Central memory CD4-positive, alpha-beta T cell (primary cell): Measurements from ENCODE around the gene ASCL2.

Source experiments
- DNase-seq: peaks from one replicate; pipeline ENCODE4 v3.0.0; 2022
- total RNA-seq, 3 experiments: gene quantifications; one replicate each; lab custom pipeline; 2026; lab: John Stamatoyannopoulos, UW

Gene ASCL2, protein sequence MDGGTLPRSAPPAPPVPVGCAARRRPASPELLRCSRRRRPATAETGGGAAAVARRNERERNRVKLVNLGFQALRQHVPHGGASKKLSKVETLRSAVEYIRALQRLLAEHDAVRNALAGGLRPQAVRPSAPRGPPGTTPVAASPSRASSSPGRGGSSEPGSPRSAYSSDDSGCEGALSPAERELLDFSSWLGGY
- 0 to 2.4 (median 0) reads per million in 3 experiments for total RNA-seq

DNA sequence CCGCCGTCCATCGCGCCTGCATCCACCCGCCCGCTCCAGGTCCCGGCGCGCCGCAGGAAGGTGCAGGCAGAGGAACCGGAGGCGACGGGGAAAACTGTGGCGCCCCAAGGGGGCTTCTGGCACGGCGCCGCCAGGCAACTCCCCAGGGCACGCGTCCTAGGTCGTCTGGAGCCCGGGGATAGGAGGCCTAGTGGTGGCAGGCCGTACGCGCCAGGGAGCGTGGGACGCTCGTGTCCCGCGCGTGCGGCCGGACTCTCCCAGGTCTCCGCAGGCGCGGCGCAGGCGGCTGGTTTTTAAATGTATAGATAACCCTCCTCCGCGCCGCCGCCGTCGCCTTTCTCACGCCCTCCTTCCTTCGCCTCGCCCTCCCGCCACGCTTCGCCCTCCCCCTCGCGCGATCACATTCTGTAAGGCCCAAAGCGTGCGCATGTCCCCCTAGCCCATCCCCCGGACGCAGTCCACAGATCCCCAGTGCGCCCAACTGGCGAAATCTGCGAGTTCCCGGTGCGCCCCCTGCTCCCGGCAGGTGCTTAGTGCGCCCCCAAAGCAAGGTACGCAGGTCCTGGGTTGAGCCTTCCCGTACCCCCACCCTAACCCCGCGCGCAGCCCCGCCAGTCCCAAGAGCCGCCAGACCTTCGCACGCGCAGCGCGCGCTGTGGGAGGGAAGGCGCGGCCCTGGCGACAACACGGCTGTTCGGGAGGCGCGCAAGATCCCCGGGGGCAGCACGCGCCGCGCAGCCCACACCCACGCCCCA is at the start of gene ASCL2:
Gene ASCL2 (minus strand): TSS at position 267 of the 755 bp plus-strand sequence. CDS start 256 bp downstream, at position 11.
- no peak for DNase-seq

DNA sequence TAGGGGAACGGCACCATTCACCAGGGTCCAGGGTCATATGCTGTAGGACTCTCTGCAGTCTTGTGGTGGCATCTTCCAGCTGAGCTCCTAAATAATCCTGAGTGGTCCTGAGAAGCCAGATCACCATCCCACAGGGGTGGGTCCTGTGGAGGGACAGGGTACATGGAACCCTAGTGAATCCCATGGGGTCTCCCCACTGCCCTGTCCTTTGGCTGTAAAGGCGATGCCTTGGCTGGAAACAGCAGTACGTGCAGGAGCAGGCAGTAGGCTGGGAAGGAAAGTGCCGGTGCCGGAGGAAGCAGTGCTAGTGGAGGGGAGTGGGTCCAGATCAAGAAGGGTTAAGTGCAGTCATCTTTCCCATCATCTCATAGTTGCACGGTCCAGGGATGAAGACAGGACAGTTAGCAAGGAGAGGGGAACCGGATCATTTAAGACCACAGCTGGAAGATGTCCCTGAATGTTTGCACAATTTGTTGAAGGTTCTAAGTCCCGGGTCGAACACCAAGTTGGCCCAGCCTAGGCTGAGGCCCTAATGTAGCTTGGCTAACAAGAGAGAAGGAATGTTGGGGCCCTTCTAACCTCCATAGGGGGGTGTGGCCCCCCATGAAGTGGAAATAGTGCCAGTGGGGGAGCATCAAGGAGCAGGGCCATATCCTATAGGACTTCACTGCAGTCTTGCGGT is 49.5 kb upstream of the ASCL2 start:
- no peak for DNase-seq

DNA sequence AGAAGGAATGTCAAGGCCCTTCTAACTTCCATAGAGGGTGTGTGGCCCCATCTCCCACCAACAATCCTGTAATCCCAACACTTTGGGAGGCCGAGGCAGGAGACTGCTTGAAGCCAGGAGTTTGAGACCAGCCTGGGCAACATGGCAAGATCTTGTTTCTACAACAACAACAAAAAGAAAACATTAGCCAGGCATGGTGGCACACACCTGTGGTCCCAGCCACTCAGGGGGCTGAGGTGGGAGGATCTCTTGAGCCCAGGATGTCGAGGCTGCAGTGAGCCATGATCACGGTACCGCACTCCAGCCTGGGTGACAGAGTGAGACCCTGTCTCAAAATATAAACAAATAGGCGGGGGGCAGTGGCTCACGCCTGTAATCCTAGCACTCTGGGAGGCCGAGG is 48.3 kb upstream of the ASCL2 start:
- no peak for DNase-seq

DNA sequence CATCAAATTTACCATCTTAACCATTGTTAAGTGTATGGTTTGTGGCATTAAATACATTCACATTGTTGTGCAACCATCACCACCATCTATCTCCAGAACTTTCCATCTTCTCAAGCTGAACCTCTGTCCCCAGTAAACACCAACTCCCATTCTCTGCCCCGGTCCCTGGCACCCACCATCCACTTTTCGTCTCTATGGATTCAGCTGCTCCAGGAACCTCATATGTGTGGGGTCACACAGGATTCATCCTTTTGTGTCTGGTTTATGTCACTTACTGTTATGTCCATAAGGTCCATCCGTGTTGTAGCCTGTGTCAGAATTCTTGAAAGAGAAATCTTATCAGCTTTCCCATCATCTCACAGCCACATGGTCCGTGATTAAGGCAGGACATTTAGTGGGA is 47.7 kb upstream of the ASCL2 start:
- DNase-seq = no peak

DNA sequence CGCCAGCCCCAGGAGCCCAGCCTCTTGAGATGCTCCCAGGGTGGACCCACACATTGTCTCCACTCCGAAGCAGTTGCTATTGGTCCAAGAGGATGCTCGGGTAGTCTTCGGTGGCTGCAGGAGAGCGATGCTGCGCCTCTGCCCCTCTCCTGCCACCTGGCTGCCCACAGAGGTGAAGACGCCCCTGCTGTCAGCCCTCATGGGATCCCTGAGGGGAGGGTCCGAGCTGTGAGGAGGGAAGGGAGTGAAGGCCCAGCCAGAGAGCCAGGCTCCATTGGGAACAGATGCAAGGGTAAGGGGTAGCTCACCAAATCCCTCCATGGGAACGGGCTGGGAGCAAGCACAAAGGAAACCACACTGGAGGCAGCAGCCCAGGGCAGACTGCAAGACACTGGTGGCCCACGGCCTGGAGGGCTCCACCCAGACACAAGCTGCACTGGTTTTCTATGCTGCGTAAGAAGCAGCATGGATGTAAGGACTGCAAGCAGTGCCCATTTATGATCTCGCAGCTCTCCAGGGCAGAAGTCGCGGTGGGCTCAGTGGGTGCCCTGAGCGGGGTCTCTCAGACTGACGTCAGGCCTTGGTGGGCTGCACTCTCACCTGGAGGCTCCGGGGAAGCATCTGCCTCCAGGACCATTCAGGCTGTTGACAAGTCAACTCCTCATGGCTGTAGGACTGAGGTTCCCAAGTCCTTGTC is 47.1 kb upstream of the ASCL2 start:
- no peak for DNase-seq

DNA sequence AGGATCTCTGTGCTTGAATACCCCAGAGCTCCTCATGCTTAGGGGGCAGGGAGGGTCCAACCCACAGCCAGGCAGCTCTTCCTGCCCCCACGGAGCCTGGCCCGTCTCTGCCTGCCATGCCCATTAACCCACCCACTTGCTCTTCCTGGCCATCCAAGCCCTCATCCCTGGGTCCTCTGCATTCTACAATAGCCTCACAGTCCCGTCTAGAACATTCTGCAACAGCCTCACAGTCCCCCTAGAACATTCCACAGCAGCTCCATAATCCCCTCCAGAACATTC is 46.5 kb upstream of the ASCL2 start:
- no peak for DNase-seq

DNA sequence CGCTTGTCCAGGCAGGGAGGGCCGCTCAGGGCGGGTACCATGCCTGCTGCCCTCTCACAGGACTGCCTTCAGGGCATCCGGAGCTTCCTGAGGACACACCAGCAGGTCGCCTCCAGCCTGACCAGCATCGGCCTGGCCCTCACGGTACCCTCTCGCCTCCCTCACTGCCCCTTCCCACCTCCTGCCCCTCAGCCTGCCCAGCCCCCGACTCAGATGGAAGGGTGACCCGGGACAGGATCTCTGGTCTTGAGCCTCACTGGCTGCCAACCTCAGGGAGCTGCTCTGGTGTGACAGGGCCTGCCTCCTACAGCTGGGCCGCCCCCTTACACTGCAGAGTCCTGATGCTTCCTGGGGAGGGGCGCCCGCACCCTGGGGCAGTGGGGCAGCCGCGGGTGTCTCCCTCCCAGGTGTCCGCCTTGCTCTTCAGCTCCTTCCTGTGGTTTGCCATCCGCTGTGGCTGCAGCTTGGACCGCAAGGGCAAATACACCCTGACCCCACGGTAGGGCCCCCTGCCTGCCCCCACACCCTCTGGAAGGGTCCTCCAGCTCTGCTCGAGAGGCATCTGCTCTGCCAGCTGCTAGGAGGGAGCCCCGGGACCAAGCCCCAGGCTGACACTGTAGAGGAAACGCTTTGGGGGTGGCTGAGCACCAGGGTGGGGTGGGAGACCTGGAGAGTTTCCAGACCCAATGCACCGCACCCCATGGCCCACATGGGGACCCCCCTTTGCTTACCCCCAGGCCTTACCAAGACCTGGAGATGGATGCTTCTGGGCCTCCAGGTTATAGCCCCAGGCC is 46.0 kb upstream of the ASCL2 start:
- no peak for DNase-seq

DNA sequence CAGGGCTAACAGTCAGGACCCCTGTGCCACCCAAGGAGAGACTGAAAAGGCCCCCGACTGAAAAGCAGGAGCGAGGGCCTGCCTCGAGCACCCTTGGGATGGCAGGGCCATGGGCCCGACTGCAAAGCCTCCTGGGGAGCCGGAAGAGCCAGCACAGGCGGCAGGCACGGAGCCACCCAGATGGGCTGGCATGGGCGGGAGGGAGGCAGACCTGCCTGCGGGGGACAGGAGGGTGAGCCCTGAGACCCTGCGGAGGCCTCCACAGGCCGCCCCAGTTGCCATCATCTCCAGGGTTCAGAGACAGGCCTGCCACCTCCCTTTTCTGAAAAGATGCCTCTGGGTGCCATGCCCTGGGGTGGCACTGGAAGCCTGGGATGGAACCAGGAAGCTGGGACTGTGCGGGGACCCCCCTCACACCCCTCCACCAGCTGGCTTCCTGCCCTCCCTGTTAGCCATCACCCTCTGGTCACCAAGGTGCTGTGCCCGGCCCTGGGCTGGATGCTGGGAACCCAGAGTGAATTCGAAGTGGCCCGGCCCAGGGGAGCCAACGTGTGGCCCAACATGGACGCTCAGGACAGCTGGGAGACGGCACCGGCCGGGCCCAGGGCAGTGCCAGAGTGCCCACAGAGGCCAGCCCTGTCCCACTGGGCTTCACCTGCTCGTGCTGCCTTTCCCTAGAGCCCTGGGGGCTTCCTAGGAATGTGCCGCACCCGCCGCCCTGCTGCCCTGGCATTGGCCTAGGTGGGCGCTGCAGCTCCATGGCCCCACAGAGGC is 45.2 kb upstream of the ASCL2 start:
- DNase-seq = no peak

DNA sequence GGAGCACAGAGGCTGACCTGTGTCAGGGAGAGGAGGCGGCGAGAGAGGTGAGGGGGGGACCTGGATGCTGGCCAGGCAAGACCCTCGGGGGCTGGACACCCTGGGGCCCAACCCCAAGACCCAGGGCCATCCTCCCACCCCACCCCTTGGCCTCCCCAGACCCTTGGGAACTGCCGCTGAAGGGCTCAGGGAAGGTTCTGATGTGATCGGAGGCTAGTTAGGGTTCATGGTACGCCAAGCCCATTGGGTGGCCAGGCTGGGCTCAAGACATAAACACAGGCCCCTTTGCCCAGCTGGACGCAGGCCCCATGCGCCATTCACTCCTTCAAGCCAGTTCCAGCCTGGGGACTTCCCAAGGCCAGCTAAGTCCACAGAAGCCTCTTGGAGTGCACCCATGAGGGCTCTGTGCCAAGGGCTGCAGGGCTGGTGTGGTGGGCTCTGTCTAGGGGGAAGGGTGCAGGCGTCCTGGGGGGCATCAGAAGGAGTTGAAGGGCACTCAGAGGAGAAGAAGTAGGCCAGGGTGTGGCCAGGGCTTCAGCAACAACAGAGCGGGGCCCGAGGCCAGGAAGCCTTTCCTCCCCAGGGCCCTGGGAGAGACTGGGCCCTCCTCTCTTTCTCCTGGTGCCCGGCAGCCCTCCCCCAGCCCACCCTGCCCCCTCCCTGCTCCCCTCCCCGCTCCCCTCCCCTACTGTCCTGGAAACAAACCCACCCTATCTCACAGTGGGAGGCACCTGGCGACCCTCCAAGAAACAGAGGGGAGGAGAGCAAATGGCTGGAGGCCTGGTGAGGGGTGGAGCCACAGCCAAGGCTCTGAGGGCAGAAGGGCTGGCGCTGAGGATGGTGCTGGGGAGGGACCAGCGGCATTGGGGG is 44.4 kb upstream of the ASCL2 start:
- no peak for DNase-seq

DNA sequence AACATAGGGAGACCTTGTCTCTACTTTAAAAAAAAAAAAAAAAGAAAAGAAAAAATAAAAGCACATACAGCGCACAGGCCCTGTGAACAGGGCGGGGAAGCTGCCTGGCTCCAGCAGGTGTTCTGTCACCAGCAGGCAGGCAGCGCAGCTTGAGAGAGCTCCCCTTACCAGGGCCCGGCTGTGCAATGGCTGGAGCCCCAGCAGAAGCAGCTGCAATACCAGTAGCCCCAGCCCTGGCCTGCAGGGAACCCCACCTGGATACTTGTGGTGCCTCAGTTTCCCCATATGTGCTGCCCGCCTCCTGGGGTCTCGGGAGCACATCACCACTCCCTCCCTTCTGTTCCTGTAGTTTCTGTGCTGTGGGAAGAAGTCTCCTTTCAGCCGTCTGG is 43.7 kb upstream of the ASCL2 start:
- DNase-seq = no peak

DNA sequence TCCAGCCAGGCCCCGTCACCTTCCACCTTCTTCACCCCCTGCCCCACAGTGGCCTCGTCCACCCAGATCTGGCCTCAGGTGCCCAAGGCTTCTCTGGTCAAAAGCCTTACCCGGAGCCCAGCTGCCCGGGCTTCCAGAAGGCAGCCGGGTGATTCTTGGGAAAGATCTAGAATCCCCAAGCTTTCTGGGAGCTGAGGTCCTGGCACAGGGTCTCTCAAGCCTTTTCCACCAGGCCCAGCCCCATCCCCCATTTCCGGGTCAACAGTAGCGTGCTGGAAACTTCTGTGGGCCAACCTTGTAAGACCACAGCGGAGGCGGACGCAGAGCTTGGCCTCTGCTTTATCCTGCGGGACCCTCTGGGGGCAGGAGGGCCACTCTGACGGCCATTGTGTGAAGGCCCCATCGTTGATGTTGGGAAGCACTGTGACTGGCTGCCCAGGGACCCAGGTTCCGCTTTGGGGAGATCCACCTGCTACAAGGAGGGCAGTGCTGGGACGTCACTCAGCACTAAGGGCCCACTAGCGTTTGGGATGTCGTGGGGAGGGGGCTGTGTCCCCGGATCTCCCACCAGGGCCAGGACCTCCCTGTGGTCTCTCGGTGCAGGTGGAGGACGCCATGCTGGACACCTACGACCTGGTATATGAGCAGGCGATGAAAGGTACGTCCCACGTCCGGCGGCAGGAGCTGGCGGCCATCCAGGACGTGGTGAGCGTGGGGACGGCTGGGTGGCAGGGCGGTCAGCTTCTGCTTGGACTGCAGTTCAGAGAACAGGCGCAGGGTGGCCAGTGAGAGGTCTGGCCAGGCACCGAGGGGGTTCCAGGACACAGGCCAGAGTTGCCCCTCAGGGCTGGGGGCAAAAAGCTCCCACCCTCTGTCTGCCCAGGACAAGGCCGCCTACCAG is 42.9 kb upstream of the ASCL2 start:
- DNase-seq = no peak

DNA sequence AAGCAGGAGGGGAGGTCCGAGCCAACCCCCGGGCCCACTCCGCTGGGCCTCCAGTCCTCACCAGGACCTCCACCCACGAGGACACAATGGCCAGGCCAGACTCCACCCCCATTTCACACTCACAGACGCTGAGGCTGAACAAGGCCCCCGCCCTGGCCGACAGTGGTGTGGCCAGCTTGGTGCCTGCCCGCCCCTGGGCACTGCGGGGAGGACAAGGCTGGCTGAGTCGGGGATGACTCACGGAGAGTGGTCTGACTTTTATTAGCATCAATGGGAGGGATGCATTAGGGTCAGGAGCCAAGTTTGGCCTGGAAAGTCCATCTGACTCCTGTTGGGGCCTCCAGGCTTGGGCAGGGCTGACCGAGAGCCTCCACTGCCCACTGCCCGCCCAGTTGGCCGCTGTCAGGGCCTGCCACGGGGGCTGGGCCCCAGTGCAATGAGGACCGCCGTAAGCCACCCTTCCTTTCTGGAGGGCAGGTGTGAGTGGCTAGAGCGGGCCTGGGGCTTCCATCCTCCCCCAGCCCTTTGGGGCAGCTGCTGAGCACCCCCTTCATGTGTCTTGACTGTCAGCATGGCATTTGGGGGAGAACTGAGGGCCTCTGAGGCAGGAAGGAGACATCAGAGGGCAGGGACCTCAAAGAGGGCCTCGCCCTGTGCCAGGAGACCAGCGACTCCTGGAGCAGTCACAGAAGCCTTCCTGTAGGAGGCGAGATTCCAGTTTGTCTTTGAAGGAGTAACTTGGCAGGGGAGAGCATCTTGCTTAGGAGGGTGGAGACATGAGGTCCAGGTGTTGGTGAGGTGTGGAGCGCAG is 42.0 kb upstream of the ASCL2 start:
- no peak for DNase-seq

DNA sequence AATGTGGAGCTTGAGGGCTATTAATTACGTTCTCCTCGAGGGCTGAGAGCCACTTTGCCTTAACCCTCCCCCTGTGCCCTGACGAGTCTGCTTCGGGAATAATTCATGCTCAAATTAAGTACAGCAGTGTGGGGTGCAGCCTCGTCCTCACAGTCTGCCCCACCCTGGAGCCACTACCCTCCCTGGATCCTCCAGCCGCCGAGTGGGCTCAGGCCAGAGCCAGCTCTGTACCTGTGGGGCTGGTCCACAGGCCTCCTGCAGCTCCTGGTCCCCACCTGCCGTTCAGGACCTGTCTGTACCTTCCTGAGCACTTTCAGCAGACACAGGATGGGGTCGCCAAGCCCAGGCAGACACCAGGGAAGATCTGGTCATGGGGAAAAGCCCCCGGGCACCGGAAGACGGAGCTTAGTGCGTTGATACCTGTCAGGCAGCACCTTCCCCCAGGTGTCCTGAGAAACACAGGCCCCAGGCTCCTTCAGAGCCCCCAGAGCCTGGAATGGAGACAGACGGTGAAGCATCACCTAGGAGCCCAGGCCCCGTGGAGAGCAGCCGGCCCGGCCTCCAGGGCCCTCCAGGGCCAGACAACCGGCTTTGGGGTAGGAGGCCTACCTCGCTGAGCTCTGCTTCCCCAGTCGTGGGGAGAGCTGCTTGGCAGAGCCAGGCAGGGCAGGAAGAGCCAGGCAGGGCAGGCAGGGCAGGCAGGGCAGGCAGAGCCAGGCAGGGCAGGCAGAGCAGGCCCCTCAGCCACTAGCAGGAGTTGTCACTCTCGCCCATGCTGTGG is 41.2 kb upstream of the ASCL2 start:
- DNase-seq = no peak

DNA sequence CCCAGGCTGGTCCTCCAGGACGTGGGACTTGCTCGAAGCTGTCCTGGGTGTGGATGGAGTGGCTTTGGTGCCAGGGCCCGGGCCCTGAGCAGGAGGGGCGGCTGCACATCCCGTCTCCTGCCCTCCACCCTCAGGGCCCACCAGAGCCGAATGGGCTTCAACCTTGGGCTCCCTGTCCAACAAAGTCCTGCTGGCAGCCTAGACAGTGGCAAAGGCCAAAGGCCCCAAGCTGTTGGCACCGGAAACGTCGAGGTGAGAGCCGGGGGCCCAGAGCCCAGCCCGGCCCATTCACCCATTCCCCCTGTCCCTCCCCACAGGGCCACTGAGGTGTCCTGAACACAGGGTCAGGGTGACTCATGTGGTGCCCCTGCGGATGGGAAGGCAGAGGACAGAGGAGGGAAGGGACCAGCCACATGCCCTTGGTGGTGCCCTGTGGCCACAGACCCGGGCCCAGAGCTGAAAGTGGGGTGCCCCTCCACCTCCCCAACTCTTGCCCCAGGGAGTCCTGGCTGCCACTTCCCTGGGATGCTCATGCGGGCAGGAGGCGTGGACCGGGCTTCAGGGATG is 40.5 kb upstream of the ASCL2 start:
- no peak for DNase-seq

DNA sequence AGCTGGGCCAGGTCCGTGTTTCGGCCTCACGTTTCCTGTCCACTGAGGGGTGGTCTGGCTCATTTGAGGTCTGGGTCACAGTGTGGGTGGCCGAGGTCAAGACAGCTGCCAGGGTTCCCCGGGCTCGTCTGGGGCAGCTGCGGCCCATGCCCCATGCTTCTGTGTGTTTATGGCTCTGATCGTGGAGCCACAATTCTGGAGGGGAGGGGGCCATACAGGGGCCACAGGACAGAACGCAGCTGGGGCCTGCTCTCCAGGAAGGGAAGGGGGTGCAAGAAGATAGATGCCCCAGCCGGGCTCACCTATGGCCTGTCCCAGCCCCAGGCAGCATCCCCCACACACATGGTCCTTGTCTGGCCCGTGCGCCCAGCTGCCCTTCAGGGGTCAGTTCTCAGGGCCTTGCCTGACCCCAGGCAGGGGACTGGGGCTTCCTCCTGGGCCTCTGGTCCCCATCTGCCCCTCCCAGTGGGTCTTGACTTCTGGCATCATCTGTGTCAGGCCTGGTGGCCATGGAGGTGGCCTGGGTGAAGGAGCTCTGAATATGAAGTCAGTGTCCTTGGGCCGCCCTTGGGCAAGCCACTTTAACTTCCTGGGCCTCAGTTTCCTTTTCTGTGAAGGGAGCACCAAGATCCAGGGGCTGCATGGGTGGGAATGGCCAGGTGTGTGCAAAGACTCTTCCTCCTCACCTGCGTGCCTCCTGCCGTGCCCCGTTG is 39.8 kb upstream of the ASCL2 start:
- DNase-seq = no peak

DNA sequence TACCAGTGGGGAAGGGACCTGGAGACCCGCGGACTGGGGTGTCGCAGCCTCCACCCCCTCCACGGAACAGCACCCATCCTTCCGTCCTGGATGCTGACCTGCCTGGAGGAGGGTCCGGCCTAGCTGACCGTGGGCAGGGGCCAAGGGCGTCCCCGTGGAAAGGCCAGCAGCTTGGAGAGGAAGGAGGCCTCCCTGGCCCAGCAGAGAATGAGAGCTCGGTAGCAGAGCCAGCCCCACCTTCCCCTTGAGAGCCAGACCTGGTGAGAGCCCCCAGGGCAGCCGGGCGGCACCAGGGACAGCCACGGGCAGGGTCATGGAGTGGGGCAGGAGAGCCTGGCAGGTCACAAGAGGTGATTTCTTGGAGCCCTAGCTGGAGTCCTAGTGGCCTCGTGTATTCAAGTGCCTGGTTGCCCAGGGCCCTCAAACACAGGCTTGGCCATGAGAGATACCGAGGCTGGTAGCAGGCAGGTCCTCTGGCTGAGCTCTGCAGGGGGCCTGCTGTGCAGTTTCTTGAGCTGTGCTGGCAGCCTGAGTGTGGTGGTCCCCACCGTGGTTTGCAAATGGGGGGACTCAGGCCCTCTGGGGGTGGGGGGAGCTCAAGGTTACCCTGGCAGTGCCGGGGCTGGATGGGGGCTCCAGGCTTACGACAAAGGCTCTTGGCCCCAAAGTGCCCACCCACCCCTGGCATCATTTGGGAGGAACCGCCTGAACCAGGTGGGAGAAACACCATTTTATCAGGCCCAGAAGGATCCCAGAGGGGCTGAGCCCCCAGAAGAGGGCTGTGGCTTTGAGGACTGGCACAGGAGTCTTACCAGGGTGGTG is 39.1 kb upstream of the ASCL2 start:
- no peak for DNase-seq
